ENCODE data around the gene TMEM175.
A peak's percentile ranks its signal among the peaks of the same experiment; 100 is the strongest.

TMEM175 gene

GRCh38 chr4:982291-982690 is 50.0 kb downstream of the TMEM175 start:
- Histone ChIP-seq H3K36me3 (ENCODE audit: control insufficient read depth, insufficient read depth, low read length) (no peaks in the 10 kb centered on the region), H3K9ac (ENCODE audit: low read length) (no peak overlapping the region), H3K4me1 (ENCODE audit: control insufficient read depth, insufficient read depth, low read length) (peaks cover 9% of the 10 kb centered on the region), H3K27me3 (ENCODE audit: control insufficient read depth, insufficient read depth, low read length) (no peaks in the 10 kb centered on the region), H3K27ac (ENCODE audit: low read depth, low read length) (no peak overlapping the region), H3K4me3 (ENCODE audit: low read length) (no peak overlapping the region)

DNA sequence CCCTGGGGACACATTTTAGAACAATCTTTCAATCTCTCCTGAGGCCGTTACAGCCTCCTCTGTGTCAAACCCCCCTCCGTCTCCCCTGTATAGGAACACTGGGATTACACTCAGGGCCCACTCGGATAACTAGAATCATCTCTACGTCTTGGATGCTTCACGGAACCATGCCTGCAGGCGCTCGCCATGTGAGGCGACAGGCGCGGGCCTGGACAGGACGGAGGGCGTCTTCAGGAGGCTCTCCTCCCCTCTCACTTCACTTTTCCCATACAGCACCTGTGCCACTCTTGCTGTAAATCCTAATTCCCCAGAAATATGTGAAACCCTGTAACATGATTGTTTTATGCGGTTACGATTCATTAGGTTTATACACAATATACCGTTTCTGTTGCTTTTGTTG is 50.6 kb downstream of the TMEM175 start:
- no peaks in the 10 kb centered on the region for H3K27me3 ChIP-seq (ENCODE audit: control insufficient read depth, insufficient read depth, low read length)

DNA sequence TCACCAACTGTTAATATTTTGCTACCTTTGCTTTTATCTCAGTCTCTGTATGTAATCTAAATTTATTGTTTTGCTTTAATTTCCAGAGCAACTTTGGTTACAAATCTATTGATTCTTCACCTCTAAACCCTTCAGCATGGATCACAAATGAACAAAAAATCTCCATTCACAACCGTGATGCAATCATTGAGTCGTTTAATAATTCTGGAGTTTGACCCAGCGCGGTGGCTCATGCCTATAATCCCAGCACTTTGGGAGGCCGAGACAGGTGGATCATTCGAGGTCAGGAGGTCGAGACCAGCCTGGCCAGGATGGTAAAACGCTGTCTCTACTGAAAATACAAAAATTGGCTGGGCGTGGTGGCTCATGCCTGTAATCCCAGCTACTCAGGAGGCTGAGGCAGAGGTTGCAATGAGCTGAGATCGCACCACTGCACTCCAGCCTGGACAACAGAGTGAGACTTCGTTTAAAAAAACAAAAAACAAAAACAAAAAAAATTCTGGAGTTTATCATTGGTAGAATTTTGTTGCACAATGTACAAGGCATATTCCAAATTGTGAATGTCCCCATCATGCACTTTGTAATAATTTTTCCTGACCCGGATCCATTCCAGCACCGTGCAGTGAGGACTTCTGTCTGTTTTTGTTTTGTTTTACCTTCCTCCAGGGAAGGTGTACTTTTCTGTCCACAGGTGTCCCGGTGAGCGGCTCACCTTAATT is 52.2 kb downstream of the TMEM175 start:
- no peak overlapping the region for H3K27ac ChIP-seq (ENCODE audit: low read depth, low read length)
- H3K4me3 ChIP-seq (ENCODE audit: low read length): peak overlapping the region; percentile 48
- no peaks in the 10 kb centered on the region for H3K27me3 ChIP-seq (ENCODE audit: control insufficient read depth, insufficient read depth, low read length)
- H3K4me1 ChIP-seq (ENCODE audit: control insufficient read depth, insufficient read depth, low read length): peaks cover 13% of the 10 kb centered on the region
- H3K9ac ChIP-seq (ENCODE audit: low read length): no peak overlapping the region
- H3K36me3 ChIP-seq (ENCODE audit: control insufficient read depth, insufficient read depth, low read length): no peaks in the 10 kb centered on the region

More for the DNA sequence above, 50.6 kb downstream of the TMEM175 start:
- Histone ChIP-seq H3K27ac (ENCODE audit: low read depth, low read length) (no peak overlapping the region), H3K4me3 (ENCODE audit: low read length) (no peak overlapping the region), H3K4me1 (ENCODE audit: control insufficient read depth, insufficient read depth, low read length) (peaks cover 13% of the 10 kb centered on the region), H3K9ac (ENCODE audit: low read length) (no peak overlapping the region), H3K36me3 (ENCODE audit: control insufficient read depth, insufficient read depth, low read length) (no peaks in the 10 kb centered on the region)

DNA sequence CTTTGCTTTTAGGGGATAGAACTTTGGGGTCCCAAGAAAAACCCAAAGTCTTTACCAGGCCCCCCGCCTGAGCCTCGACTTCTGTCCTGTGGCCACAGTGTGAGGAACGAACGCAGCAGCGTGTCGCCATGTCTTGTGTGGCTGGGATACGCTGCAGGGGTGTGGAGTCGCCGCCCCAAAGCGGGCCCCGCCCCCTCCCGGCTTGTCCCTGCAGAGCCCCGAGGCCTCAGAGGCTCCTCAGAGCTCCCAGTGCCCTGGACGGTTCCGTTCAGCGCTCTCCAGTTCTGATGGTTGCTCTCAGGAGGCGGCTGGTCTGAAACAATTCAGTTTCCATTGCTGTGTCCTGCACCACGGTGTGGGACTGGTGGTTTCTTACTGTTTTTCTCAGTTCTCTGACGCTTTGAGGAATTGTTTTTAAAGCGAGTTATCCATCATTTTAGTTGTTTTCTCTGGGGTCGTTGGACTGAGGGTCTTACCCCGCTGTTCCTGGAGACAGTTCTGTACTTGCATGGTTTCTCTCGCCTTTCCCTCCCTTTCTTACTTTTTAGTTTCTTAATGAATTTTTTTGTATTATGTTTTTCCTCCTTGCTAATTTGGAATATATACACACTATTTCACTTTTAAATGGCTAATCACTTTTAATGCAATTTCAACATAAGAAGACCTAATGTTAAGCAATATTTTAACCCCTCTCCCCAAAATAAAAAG is 53.0 kb downstream of the TMEM175 start:
- H3K36me3 ChIP-seq (ENCODE audit: control insufficient read depth, insufficient read depth, low read length): peaks cover 2% of the 10 kb centered on the region
- no peak overlapping the region for H3K27ac ChIP-seq (ENCODE audit: low read depth, low read length)
- no peaks in the 10 kb centered on the region for H3K27me3 ChIP-seq (ENCODE audit: control insufficient read depth, insufficient read depth, low read length)
- peak overlapping the region; percentile 48 for H3K4me3 ChIP-seq (ENCODE audit: low read length)
- H3K4me1 ChIP-seq (ENCODE audit: control insufficient read depth, insufficient read depth, low read length): peaks cover 13% of the 10 kb centered on the region
- H3K9ac ChIP-seq (ENCODE audit: low read length): no peak overlapping the region

DNA sequence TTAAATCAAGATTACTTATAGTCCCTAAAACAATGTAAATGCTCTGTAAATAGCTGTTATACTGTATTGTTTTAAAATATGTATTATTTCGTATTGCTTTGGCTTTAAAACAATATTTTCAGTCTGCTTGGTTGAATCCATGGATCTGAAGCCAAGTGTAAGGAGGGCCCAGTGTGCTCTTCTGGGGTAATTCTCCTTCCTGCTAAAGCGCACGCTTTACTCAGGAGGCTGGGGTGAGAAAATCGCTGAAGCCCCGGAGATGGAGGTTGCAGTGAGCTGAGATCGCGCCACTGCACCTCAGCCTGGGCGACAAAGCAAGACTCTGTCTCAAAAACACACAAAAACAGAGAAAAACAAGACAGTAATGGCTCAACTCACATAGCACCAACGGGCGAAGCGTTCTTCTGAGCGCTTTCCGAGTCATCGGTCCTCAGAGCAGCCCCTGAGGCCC is 54.2 kb downstream of the TMEM175 start:
- Histone ChIP-seq H3K27me3 (ENCODE audit: control insufficient read depth, insufficient read depth, low read length) (no peaks in the 10 kb centered on the region), H3K4me3 (ENCODE audit: low read length) (peak overlapping the region; percentile 84), H3K4me1 (ENCODE audit: control insufficient read depth, insufficient read depth, low read length) (peaks cover 13% of the 10 kb centered on the region), H3K36me3 (ENCODE audit: control insufficient read depth, insufficient read depth, low read length) (peaks cover 5% of the 10 kb centered on the region), H3K9ac (ENCODE audit: low read length) (peak overlapping the region; percentile 29), H3K27ac (ENCODE audit: low read depth, low read length) (peak overlapping the region; percentile 22)

DNA sequence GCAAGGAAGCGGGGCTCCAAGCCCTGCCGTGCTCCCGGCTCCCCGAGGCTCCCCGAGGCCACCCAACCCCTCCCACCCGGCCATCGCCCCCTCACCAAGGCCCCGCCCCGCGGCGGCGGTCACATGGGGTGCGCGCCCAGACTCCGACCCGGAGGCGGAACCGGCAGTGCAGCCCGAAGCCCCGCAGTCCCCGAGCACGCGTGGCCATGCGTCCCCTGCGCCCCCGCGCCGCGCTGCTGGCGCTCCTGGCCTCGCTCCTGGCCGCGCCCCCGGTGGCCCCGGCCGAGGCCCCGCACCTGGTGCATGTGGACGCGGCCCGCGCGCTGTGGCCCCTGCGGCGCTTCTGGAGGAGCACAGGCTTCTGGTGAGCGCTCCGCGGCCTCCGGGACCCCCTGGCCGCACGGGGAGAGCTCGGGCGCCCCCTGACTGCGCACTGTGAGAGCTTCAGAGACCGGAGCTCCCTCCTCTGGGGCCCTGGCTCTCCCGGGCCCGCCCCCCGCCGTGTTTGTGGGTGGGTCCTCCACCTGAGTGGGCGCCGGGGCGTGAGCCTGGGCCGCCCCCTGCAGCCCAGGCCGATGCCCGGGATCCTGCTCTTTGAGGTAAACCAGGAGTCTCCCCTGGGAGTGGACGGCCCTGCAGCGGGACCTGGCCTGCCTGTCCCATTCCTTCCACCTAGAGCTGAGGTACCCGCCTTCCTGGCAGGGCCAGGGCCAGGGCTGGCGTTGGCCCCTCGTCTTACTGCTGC is 54.8 kb downstream of the TMEM175 start, which contains the start of gene IDUA:
TSS of gene IDUA (plus strand) at position 166 of the 745 bp plus-strand sequence. CDS start at position 207, 41 bp downstream.
- Histone ChIP-seq H3K4me1 (ENCODE audit: control insufficient read depth, insufficient read depth, low read length) (peaks cover 13% of the 10 kb centered on the region), H3K9ac (ENCODE audit: low read length) (peak within 1 kb of the TSS; percentile 30), H3K27ac (ENCODE audit: low read depth, low read length) (peak within 1 kb of the TSS; percentile 22), H3K36me3 (ENCODE audit: control insufficient read depth, insufficient read depth, low read length) (peaks cover 5% of the 10 kb centered on the region), H3K27me3 (ENCODE audit: control insufficient read depth, insufficient read depth, low read length) (no peaks in the 10 kb centered on the region), H3K4me3 (ENCODE audit: low read length) (peak within 1 kb of the TSS; percentile 84)

- Histone ChIP-seq H3K9ac (ENCODE audit: low read length) (peak overlapping the region; percentile 30), H3K4me1 (ENCODE audit: control insufficient read depth, insufficient read depth, low read length) (peaks cover 13% of the 10 kb centered on the region), H3K27ac (ENCODE audit: low read depth, low read length) (no peak overlapping the region), H3K27me3 (ENCODE audit: control insufficient read depth, insufficient read depth, low read length) (no peaks in the 10 kb centered on the region), H3K36me3 (ENCODE audit: control insufficient read depth, insufficient read depth, low read length) (peaks cover 5% of the 10 kb centered on the region), H3K4me3 (ENCODE audit: low read length) (peak overlapping the region; percentile 84)
These were observed 55.6 kb downstream of the TMEM175 start for GRCh38 chr4:987624-988513.

- H3K27ac ChIP-seq (ENCODE audit: low read depth, low read length): no peak overlapping the region
- H3K4me1 ChIP-seq (ENCODE audit: control insufficient read depth, insufficient read depth, low read length): peaks cover 13% of the 10 kb centered on the region
- H3K9ac ChIP-seq (ENCODE audit: low read length): no peak overlapping the region
- H3K4me3 ChIP-seq (ENCODE audit: low read length): no peak overlapping the region
- H3K27me3 ChIP-seq (ENCODE audit: control insufficient read depth, insufficient read depth, low read length): no peaks in the 10 kb centered on the region
- peaks cover 5% of the 10 kb centered on the region for H3K36me3 ChIP-seq (ENCODE audit: control insufficient read depth, insufficient read depth, low read length)
These were observed 56.8 kb downstream of the TMEM175 start for GRCh38 chr4:988726-989721.

- no peaks in the 10 kb centered on the region for H3K27me3 ChIP-seq (ENCODE audit: control insufficient read depth, insufficient read depth, low read length)
- H3K4me1 ChIP-seq (ENCODE audit: control insufficient read depth, insufficient read depth, low read length): peaks cover 12% of the 10 kb centered on the region
- H3K36me3 ChIP-seq (ENCODE audit: control insufficient read depth, insufficient read depth, low read length): peaks cover 5% of the 10 kb centered on the region
- no peak overlapping the region for H3K9ac ChIP-seq (ENCODE audit: low read length)
- no peak overlapping the region for H3K27ac ChIP-seq (ENCODE audit: low read depth, low read length)
- no peak overlapping the region for H3K4me3 ChIP-seq (ENCODE audit: low read length)
These were observed 57.6 kb downstream of the TMEM175 start for GRCh38 chr4:989722-990471.

- Histone ChIP-seq H3K36me3 (ENCODE audit: control insufficient read depth, insufficient read depth, low read length) (peaks cover 5% of the 10 kb centered on the region), H3K9ac (ENCODE audit: low read length) (no peak overlapping the region), H3K27ac (ENCODE audit: low read depth, low read length) (no peak overlapping the region), H3K4me1 (ENCODE audit: control insufficient read depth, insufficient read depth, low read length) (peaks cover 9% of the 10 kb centered on the region), H3K4me3 (ENCODE audit: low read length) (no peak overlapping the region), H3K27me3 (ENCODE audit: control insufficient read depth, insufficient read depth, low read length) (no peaks in the 10 kb centered on the region)
These were observed 58.6 kb downstream of the TMEM175 start for GRCh38 chr4:990746-991367.
